Stimulated activated CD8-positive, alpha-beta memory T cell treated with anti-CD3 and anti-CD28 coated beads, Interleukin-15, amount 100 ng/mL, for 48 hours (primary cell): ENCODE measurements around the gene AS3MT.
"Not testable (repeated sequence)": the region's sequence is repeated elsewhere in the genome, so short reads cannot be mapped to it uniquely, and the experiment has no call there.

ENCODE experiments used
- DNase-seq, 2 donors: peaks; one replicate each; pipeline ENCODE4 v3.0.0-alpha.2; 2020; ENCODE audit warnings: low read depth in 2 of 2

The AS3MT gene

DNA sequence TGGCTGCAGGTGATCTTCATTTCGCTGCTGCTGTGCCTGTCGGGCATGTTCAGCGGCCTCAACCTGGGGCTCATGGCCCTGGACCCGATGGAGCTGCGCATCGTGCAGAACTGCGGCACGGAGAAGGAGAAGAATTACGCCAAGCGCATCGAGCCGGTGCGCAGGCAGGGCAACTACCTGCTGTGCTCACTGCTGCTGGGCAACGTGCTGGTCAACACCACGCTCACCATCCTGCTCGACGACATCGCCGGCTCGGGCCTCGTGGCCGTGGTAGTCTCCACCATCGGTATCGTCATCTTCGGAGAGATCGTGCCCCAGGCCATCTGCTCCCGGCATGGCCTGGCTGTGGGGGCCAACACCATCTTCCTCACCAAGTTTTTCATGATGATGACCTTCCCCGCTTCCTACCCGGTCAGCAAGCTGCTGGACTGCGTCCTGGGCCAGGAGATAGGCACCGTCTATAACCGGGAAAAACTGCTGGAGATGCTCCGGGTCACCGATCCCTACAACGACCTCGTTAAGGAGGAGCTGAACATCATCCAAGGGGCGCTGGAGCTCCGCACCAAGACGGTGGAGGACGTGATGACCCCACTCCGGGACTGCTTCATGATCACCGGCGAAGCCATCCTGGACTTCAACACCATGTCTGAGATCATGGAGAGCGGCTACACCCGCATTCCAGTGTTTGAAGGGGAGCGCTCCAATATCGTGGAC is 50.1 kb downstream of the AS3MT start:
- no peak for DNase-seq

DNA sequence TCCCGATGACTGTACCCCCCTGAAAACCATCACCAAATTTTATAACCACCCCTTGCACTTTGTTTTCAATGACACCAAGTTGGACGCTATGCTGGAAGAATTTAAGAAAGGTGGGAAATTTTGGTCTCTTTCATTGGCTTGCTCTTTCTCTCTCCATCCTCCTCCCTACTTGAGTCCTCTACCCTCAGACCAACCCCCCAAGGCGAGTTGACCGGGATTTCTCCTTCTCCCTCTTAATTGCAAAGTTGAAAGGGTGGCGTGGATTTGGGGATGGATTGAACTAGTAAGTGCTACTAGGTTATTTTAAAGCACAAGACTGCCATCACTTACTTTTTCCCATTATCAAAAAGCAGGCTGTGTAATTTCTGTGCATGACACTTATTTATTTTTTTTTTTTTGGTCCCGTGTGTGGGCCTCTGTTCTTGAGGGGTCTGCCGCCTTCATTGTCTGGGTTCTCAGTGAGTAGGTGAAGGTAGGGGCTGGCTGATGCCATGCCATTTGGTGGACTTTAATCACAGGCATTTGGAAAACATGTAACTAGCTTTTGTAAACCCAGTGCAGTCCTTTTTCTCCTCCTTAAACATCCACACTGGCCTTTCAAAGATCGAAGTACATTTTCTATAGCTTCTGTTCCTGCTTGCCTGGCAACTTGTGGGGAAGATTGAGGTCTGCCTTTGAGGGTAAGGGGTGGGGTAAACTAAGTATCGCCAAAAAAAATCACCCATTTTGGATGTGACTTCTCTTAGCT is 50.9 kb downstream of the AS3MT start:
- DNase-seq, result no peak

DNA sequence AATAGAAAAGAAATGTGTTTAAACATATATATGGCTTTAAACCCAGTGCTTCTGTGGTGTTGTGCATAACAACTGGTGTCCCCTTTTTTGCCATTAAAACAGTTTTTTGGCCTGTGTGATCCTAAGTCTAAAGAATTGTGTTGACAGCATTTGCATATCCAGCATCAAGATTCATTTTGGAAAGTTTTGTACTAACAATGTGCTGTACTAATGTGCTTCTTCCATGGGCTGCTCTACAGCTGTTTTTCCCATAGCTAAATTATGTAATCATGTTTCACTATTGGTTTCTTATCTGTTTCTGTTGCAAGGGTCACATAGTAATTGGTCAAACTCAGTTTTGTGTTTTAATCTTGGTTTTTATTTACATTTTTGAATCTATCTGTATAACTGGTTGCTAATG is 54.3 kb downstream of the AS3MT start:
- no peak for DNase-seq

DNA sequence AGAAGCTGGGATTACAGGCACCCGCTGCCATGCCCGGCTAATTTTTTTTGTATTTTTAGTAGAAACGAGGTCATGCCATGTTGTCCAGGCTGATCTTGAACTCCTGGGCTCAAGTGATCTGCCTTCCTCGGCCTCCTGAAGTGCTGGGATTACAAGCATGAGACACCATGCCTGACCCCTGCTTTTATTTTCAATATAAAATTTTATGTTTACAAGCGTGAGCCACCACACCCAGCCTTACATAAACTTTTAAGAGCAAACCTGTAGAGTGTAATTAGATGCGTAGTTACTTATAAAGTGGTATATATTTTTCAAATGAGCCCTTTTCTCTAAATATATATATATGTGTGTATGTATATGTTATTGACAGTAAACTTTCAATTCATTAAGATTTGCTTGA is 57.6 kb downstream of the AS3MT start:
- DNase-seq, result no peak

DNA sequence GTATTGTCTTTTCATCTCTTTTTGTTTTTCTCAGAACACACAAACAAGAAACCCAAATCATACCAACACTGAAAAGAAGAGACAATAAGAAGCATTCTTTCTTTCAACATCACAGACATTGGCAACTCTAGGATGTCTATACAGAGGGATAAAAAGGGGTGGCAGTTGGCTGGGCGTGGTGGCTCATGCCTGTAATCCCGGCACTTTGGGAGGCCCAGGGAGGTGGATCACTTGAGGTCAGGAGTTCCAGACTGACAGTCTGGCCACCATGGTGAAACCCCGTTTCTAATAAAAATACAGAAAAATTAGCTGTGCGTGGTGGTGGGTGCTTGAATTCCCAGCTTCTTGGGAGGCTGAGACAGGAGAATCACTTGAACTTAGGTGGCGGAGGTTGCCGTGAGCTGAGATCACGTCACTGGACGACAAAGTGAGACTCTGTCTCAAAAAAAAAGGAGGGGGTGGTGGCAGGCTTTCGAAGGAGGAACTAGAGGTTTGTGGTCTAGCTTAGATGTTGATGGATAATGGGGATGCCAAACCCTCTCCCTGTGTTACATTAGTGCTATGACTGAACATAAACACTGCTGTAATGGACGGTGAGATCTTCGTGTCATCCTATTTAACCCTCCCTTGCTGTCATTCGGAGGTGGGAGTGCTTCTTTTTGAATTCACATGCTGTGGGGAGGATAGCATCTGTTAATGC is 58.2 kb downstream of the AS3MT start:
- DNase-seq, result no peak

DNA sequence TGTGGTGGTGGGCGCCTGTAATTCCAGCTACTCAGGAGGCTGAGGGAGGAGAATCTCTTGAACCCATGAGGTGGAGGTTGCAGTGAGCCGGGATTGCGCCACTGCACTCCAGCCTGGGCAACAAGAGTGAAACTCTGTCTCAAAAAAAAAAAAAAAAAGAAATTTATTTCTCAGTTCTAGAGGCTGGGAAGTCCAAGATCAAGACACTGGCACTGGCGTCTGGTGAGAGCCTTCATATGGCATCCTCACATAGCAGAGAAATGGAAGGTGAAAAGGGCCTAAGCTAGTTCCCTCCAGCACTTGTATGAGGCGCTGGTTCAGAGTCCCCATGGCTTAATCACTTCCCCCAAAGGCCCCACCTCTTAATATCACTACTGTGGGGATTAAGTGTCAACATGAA is 59.2 kb downstream of the AS3MT start:
- not testable (repeated sequence) for DNase-seq

DNA sequence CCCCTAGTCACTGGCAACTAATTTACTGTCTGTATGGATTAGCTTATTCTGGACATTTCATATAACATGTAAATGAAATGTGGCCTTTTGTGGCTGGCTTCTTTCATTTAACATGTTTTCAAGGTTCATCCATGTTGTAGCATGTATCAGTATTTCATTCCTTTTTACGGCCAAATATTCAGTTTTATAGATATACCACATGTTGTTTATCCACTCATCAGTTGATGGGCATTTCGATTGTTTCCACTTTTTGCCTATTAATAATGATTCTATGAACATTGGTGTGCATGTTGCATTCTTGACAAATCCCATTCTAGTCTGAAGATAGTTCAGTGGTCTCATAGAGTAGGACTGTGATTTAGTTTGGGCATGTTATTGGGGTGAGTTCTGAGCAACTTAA is 61.5 kb downstream of the AS3MT start:
- no peak for DNase-seq

DNA sequence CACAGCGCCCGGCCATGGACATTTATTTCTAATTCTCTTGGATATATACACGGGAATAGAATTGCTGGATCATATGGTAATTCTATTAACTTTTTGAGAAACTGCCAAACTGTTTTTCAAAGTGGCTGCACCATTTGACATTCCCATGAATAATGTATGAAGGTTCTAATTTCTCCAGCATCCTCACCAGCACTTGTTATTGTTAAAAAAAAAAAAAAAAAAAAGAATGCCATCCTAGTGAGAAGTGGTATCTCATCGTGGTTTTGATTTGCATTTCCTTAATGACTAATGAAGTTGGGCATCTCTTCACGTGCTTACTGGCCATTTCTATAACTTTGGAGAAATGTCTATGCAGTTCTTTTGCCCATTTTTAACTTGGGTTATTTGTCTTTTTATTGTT is 62.4 kb downstream of the AS3MT start:
- DNase-seq, result no peak

DNA sequence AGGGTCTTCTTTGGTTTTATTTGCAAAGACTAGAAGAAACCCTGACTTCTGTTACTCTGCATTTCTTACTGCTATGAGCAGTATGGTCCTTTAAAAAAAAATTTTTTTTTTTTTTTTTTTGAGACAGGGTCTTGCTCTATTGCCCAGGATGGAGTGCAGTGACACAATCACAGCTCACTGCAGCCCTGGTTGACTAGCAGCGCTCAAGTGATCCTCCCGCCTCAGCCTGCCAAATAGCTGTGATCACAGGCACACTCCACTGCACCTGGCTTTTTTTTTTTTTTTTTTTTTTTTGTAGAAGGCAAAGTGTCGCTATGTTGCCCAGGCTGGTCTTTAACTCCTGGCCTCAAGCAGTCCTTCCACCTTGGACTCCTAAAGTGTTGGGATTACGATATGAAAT is 66.2 kb downstream of the AS3MT start:
- DNase-seq, result no peak

DNA sequence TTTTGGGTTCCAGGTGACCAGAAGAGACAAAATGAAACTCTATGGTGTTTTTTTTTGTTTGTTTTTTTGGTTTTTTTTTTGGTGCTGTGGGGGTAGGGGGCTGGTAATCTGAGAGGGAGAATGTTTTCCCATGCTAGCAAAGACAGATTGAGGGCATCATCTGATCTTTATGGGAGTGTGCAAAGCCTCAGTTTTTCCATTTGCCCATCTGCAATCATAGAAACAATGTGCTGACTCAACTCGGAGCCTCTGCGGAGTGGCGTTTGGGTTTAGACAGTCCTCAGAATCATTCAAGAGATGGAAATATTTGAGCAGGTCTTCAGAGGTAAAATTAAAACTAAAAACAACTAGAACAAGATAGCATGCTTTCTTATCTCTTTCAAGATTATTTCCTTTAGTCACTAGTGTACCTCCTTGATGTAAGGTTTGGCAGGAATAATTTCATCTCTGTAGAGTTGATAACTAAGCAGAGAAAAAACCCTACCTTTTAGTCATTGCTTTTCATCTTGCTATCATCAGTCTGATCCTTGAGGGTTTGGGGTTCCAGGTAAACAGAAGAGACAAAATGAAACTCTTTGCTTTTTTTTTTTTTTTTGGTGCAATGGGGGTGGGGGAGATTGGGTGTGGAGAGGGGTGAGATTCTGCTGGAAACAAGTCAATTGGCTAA is 66.8 kb downstream of the AS3MT start:
- DNase-seq, result no peak

DNA sequence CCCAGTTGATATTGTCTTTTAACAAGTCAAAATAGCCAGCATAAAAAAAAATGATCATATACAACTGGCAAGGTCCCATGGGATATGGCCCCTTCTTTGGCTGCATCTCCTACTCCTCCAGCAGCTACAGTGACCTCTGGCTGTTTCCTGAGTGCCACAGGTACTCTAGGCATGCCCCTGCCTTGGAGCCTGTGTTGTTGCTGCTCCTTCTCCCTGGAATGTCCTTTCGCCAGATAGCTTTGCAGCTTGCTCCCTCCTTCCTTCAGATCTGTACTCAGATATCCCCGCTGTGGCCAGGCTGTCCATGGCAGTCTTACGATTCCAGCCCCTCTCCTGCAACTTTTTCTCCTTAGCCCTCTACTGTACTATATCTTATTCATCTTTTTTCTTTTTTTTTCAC is 72.1 kb downstream of the AS3MT start:
- DNase-seq, result no peak

DNA sequence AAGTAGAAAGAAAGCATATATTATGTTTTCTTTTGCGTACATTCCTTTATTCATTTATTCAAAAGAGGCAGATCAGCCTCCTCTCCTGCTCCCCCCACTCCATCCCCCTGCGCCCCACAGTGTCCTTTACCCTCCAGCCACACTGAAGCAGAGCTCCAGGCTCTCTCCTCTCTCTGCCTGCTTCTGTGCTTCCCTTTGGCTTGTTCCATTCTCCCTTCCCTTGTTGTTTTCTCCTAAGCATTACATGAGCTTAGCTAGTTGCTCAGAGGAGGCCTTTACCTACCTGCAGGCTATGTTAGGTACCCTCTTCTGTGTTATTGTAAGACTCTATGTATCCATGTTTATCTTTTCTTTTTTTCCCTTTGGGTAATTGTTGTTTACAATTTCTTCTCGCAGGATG is 76.2 kb downstream of the AS3MT start:
- DNase-seq, result no peak

DNA sequence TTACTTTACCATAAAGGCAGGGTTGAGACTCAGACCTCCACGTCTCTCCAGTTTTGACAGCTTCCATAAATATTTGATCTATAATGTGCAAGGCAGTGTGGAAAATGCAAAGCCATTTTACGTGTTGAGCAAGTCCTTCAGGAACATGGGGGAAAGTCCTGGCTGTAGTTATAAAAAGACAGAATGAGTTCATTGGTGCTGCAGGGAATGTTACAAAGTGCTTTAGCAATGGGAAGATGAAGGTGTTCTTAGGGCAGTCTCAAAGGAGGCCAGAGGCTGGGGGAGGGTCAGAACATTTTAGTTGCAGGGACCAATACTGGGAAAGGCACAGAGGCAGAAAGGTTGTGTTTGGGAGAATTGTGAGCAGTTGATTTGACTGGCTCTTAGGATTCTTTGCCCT is 76.7 kb downstream of the AS3MT start:
- no peak for DNase-seq

DNA sequence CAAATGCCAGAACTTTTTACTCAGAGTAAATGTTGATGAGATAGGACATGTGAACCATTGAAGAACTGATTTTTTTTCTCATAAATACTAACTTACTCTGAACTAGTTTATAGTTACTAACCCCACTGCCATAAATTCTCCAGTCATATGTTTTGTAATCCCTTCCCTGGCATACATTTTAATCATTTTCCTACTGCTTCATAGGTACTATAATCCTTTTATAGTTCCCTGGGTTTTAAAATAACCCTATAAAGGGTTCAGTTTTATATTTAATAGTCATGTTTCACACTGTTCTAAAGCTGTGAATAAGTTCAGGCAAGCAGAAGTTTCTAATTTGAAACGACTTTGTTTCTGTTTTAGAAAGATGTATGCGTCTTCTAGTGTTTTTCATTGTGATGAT is 77.7 kb downstream of the AS3MT start:
- DNase-seq, result no peak

DNA sequence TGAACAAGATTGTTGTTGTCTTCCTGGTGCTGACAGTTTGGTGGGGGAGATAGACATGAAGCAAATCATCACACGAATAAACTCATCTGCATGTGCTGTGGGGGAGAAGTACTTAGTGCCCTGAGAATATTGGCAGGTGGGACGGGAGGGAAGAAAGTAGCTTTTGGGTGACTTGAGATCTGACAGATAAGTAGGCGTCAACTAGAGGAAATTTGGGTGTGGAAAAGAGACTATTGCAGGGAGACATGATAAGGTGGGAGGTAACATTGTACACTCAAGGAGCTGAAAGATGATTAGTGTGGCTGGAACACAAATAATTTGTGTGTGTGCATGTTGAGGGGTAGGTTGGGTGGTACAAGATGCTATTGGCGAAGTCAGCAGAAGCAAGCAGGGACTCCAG is 78.9 kb downstream of the AS3MT start:
- DNase-seq, result no peak

DNA sequence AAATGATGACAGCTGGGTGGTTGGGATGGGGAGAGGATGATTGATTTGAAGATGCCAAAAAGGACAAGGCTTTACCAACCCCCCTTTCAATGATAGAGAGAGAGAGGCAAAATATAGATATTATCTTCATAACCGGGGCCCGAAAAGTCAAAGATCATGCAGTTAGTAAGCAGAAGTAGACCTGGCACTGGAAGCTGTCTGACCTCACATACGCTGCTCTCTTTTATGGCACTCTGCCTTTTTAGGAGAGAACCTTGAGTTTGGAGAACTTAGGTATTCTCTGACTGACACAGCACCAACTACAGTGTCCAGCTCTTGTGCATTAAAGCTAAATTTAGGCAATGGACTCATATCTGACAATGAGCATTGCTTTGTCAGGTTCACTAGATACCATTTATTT is 79.5 kb downstream of the AS3MT start:
- no peak for DNase-seq

DNA sequence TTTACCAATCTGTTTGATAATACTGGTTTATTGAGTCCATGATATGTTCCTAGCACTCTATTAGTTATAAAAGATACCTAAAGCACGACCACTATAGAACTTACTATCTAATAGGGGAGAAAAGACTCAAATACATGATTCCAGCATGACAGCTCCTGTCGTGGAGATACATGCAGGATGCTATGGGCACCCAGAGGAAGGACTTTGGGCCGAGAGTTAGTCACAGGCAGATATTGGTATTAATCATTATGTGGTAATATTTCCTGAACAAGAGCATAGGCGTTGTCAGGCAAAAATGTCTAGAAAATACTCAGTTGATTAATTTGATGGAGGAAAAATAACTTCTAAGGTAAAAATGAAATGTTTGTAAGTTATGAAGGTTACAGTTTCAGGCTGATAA is 80.6 kb downstream of the AS3MT start:
- DNase-seq, result no peak

DNA sequence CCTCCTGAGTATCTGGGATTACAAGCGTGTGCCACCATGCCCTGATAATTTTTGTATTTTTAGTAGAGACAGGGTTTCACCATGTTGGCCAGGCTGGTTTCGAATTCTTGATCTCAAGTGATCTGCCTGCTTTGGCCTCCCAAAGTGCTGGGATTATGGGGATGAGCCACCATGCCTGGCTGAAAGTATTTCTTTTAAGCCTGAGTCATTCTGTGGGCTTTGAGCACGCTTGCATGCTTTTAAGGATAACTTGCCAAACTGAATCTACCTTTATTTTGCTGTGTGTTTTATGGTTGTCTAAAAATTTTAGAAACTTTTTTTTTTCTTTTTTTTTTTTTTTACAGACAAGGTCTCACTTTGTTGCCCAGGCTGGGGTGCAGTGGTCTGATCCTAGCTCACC is 82.0 kb downstream of the AS3MT start:
- no peak for DNase-seq
